NB4 (cell line): Measurements from ENCODE around the gene REC114.

ENCODE experiments used
- DNase-seq: peaks from one replicate; pipeline ENCODE4 v3.0.0; 2010; ENCODE audit warnings: low read depth
- H3K4me3 ChIP-seq: one replicate; pipeline ENCODE4 v1.5.1; 2011; ENCODE audit warnings: mild to moderate bottlenecking, low read depth, low read length, moderate library complexity
- CTCF ChIP-seq: IDR thresholded peaks from one replicate; pipeline ENCODE4 v1.5.1; 2012; ENCODE audit warnings: low read depth, low read length
- MAX ChIP-seq: IDR thresholded peaks from 2 replicates; pipeline ENCODE4 v1.6.1; 2011; ENCODE audit warnings: low read depth, low read length
- MYC ChIP-seq: IDR thresholded peaks from 2 replicates; pipeline ENCODE4 v1.6.1; 2011; ENCODE audit warnings: low read depth, low read length
- POLR2A ChIP-seq: IDR thresholded peaks from 2 replicates; pipeline ENCODE4 v1.6.1; 2011; ENCODE audit warnings: mild to moderate bottlenecking; ENCODE audit not compliant: insufficient read length; ENCODE audit errors: extremely low read depth

REC114 gene

GRCh38 chr15:73515527-73515926 lies 72.6 kb downstream of the REC114 start:
- no peak for DNase-seq
- no peak overlapping the region for H3K4me3 ChIP-seq
- no peak for TF ChIP-seq MAX
- no peak for TF ChIP-seq CTCF
- TF ChIP-seq POLR2A: no peak
- TF ChIP-seq MYC: no peak

- no peak for DNase-seq
- no peak for TF ChIP-seq MYC
- no peak for TF ChIP-seq POLR2A
- no peak for TF ChIP-seq CTCF
- TF ChIP-seq MAX: no peak
- no peak overlapping the region for H3K4me3 ChIP-seq
Measured at GRCh38 chr15:73517566-73517965, 74.6 kb downstream of the REC114 start.

GRCh38 chr15:73518180-73518862 lies 75.4 kb downstream of the REC114 start:
- no peak for DNase-seq
- no peak overlapping the region for H3K4me3 ChIP-seq
- TF ChIP-seq POLR2A: no peak

GRCh38 chr15:73518876-73519733 lies 76.1 kb downstream of the REC114 start:
- DNase-seq: peak; percentile 8
- no peak for TF ChIP-seq POLR2A
- TF ChIP-seq CTCF: no peak
- no peak for TF ChIP-seq MAX
- no peak for TF ChIP-seq MYC
- no peak overlapping the region for H3K4me3 ChIP-seq

- TF ChIP-seq POLR2A (no peak), MAX (no peak), CTCF (no peak), MYC (no peak)
- DNase-seq: no peak
- H3K4me3 ChIP-seq: no peak overlapping the region
Measured at GRCh38 chr15:73522011-73522410, 79.0 kb downstream of the REC114 start.

- no peak for TF ChIP-seq MAX
- no peak for TF ChIP-seq MYC
- DNase-seq: no peak
- H3K4me3 ChIP-seq: no peak overlapping the region
Measured at GRCh38 chr15:73524919-73525318, 82.0 kb downstream of the REC114 start.
